HG03521 (cell line): ENCODE data around the gene CCDC150.

Source experiments
- ATAC-seq: cut with Tn5 transposase; IDR thresholded peaks from one replicate; pipeline ENCODE4 v1.9.1; 2021; ENCODE audit warnings: mild to moderate bottlenecking, moderate library complexity; ENCODE audit not compliant: unreplicated experiment

Gene CCDC150

GRCh38 chr2:196758474-196759377 lies 119.2 kb downstream of the CCDC150 start:
- no peak for ATAC-seq

- no peak for ATAC-seq
These were observed 119.8 kb downstream of the CCDC150 start for GRCh38 chr2:196759378-196759706.

GRCh38 chr2:196767101-196767500 lies 127.6 kb downstream of the CCDC150 start:
- ATAC-seq, result no peak
